Suprapubic skin (tissue), 4 donors: ENCODE measurements around the gene RPTOR.

Experiments
- CTCF ChIP-seq, 2 donors: fragments of 200-600 bp in 1 of 2; fragments of 450-650 bp in 1 of 2; sonication (generic) in 1 of 2; IDR thresholded peaks; one replicate each; pipeline ENCODE4 v1.5.1; 2016 to 2019; ENCODE audit warnings: antibody characterized with exemption in 2 of 2, mild to moderate bottlenecking in 1 of 2, moderate library complexity in 1 of 2
- EP300 ChIP-seq: sonication (generic); formaldehyde crosslinking; IDR thresholded peaks from one replicate; pipeline ENCODE4 v1.6.1; 2017; ENCODE audit warnings: antibody characterized with exemption
- POLR2A ChIP-seq, 2 donors: fragments of 450-650 bp; IDR thresholded peaks; one replicate each; pipeline ENCODE4 v1.6.1; 2017; ENCODE audit warnings: antibody characterized with exemption in 2 of 2, mild to moderate bottlenecking in 2 of 2, moderate library complexity in 2 of 2
- POLR2AphosphoS5 ChIP-seq, 3 donors: sonication (generic); formaldehyde crosslinking; IDR thresholded peaks; one replicate each; pipeline ENCODE4 v1.6.1; 2017; ENCODE audit warnings: antibody characterized with exemption in 3 of 3

GRCh38 chr17:80964859-80965580, 420.4 kb downstream of the RPTOR start:
- TF ChIP-seq EP300: no peak
- no peak for TF ChIP-seq CTCF (IDR thresholded peaks at IDR 0.05)
- no peak for TF ChIP-seq POLR2AphosphoS5 (IDR thresholded peaks at IDR 0.05)
- TF ChIP-seq POLR2A (IDR thresholded peaks at IDR 0.05): no peak
